Kidney (tissue), 14 donors: Measurements from ENCODE around the gene CUL1. TPM values are rescaled to one million over a fixed set of nuclear protein-coding genes. Genes with fewer than 3 reads are reported as not detected.

Experiments
- DNase-seq, 5 donors: peaks; one replicate each; pipeline ENCODE4 v3.0.0-alpha.2; 2013 to 2020
- FAIRE-seq: peaks from 2 replicates; lab custom pipeline; 2012; peaks lifted over from hg19 to GRCh38; lab: Jason Lieb, UNC
- H3K27ac ChIP-seq, 2 donors: one replicate each; pipeline ENCODE4 v1.7.0; 2013; ENCODE audit warnings: low read depth in 2 of 2, low read length in 2 of 2, inconsistent platforms in 1 of 2
- H3K27me3 ChIP-seq: one replicate; pipeline ENCODE4 v1.7.1; 2013; ENCODE audit warnings: low read length, inconsistent platforms; ENCODE audit not compliant: control insufficient read depth, insufficient read depth
- H3K36me3 ChIP-seq, 3 donors: one replicate each; pipeline versions ENCODE4 v1.7.0 to v1.7.1; 2013; ENCODE audit warnings: low read length in 3 of 3, control low read depth in 1 of 3, inconsistent platforms in 1 of 3; ENCODE audit not compliant: insufficient read depth in 3 of 3, control insufficient read depth in 2 of 3
- H3K4me1 ChIP-seq, 3 donors: one replicate each; pipeline versions ENCODE4 v1.7.0 to v1.7.1; 2013; ENCODE audit warnings: low read length in 3 of 3, inconsistent platforms in 1 of 3, low read depth in 1 of 3; ENCODE audit not compliant: control insufficient read depth in 2 of 3, insufficient read depth in 2 of 3
- H3K4me3 ChIP-seq, 3 donors: one replicate each; pipeline versions ENCODE4 v1.7.0 to v1.8.1; 2013; ENCODE audit warnings: low read length in 3 of 3, control low read depth in 1 of 3, inconsistent platforms in 1 of 3
- H3K9ac ChIP-seq, 3 donors: one replicate each; pipeline versions ENCODE4 v1.7.0 to v1.7.1; 2013; ENCODE audit warnings: low read length in 3 of 3, control low read depth in 1 of 3, inconsistent platforms in 1 of 3
- H3K9me3 ChIP-seq, 3 donors: one replicate each; pipeline versions ENCODE4 v1.7.0 to v1.7.1; 2013; ENCODE audit warnings: low read length in 3 of 3, control low read depth in 1 of 3, inconsistent platforms in 1 of 3; ENCODE audit not compliant: control insufficient read depth in 2 of 3, insufficient read depth in 1 of 3
- intact Hi-C: fragments of 100-400 bp; cut with DNase I; formaldehyde crosslinking; loops from one replicate; pipeline ENCODE4 v1.11.1; 2022
- polyA plus RNA-seq: library from polyadenylated mRNA; stranded (reverse); fragments of 350-450 nt; fragmentation: Illumina TruSeq; extraction: RNeasy Lipid Tissue Mini Kit (QIAGEN cat#74804); gene quantifications from one replicate; pipeline ENCODE4 v1.2.3, GENCODE V29; 2014; ENCODE audit warnings: low read depth, low replicate concordance; ENCODE audit not compliant: insufficient read depth
- total RNA-seq: library from RNA; stranded (reverse); fragmentation: NEBNext Ultra II Directional; extraction: Animal tissue kit (Norgen Biotek cat#: 25700); gene quantifications from one replicate; pipeline ENCODE4 v1.2.1, GENCODE V29; 2021
- TF ChIP-seq, protein P1 (sequence below): IDR thresholded peaks from 3 replicates; pipeline ENCODE4 v1.5.1; 2012; ENCODE audit warnings: mild to moderate bottlenecking, moderate library complexity, borderline replicate concordance; ENCODE audit not compliant: insufficient read depth; ENCODE audit errors: extremely low read depth
- donor health status: control.
- donor health status: control.
- donor health status: control.
- donor health status: control.
- donor health status: control.
- donor health status: DM: yes; HTN: yes; CAD: no.
- donor health status: Normal renal cell carcinoma (clear cell type).

The CUL1 gene
- total and polyA plus RNA-seq, 2 donors from 2014 or later: 23.4 to 37.6 TPM

DNA sequence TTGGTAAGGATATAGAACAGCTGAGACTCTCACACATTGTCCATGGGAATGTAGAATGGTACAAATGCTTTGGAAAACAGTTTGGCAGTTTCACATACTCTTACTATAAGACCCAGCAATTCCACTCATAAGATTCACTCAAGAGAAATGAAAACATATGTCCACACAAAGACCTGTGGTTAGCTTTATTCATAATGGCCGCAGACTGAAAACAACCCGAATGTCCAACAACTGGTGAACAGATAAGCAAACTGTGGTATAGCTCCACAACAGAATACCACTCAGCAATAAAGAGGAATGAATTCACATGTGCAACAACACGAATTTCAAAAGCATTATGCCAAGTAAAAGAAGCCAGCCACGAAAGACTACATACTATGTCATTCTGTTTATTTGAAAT is 33.5 kb upstream of the CUL1 start:
- DNase-seq: no peak
- FAIRE-seq: no peak
- H3K4me1 ChIP-seq: no peaks in the 10 kb centered on the region

DNA sequence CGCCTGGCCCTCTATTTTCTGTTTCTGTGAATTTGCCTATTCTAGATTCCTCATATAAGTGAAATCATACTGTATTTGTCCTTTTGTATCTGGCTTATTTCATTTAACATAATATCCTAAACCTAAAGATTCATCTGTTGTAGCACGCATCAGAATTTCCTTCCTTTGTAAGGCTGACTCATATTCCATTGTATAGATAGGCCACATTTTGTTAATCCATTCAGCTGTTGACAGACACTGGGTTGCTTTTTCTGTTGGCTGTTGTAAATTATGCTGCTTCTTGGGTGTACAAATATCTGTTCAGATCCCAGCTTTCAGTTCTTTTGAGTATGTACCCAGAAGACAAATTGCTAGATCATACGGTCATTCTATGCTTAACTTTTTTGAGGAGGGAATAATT is 28.8 kb upstream of the CUL1 start:
- no peaks in the 10 kb centered on the region for H3K27me3 ChIP-seq
- H3K9ac ChIP-seq: no peak overlapping the region
- no peak overlapping the region for H3K27ac ChIP-seq
- no peaks in the 10 kb centered on the region for H3K4me1 ChIP-seq
- intact Hi-C loops: no loop called here
- no peaks in the 10 kb centered on the region for H3K9me3 ChIP-seq
- TF ChIP-seq, protein P1, sequence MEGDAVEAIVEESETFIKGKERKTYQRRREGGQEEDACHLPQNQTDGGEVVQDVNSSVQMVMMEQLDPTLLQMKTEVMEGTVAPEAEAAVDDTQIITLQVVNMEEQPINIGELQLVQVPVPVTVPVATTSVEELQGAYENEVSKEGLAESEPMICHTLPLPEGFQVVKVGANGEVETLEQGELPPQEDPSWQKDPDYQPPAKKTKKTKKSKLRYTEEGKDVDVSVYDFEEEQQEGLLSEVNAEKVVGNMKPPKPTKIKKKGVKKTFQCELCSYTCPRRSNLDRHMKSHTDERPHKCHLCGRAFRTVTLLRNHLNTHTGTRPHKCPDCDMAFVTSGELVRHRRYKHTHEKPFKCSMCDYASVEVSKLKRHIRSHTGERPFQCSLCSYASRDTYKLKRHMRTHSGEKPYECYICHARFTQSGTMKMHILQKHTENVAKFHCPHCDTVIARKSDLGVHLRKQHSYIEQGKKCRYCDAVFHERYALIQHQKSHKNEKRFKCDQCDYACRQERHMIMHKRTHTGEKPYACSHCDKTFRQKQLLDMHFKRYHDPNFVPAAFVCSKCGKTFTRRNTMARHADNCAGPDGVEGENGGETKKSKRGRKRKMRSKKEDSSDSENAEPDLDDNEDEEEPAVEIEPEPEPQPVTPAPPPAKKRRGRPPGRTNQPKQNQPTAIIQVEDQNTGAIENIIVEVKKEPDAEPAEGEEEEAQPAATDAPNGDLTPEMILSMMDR: no peak
- FAIRE-seq: no peak
- no peaks in the 10 kb centered on the region for H3K36me3 ChIP-seq
- no peak overlapping the region for H3K4me3 ChIP-seq
- no peak for DNase-seq

More for the DNA sequence above, 33.5 kb upstream of the CUL1 start:
- H3K4me3 ChIP-seq: no peak overlapping the region
- H3K27ac ChIP-seq: no peak overlapping the region
- intact Hi-C loops: no loop called here
- H3K27me3 ChIP-seq: no peaks in the 10 kb centered on the region
- H3K9me3 ChIP-seq: no peaks in the 10 kb centered on the region
- TF ChIP-seq, protein P1: no peak
- H3K36me3 ChIP-seq: no peaks in the 10 kb centered on the region
- no peak overlapping the region for H3K9ac ChIP-seq

DNA sequence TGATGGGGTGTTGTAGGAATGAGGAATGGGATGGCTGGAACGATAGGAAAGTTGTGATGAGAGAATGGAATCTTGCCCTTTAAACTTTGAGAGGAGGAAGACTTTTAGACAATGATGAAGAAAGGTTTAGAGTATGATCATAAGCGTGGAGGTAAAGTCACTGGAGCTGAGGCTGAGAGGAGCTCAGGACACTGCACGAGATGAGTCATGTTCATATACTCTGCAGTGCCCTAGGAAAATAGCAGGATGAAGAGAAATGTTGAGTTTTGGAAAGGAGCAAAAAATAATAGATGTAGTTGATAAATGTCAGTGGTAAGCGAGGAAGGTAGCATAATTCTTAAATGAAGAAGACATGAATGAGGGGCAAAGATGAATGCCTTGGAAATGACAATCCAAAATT is 28.3 kb upstream of the CUL1 start:
- intact Hi-C loops: no loop called here
- no peaks in the 10 kb centered on the region for H3K9me3 ChIP-seq
- no peaks in the 10 kb centered on the region for H3K36me3 ChIP-seq
- no peak overlapping the region for H3K9ac ChIP-seq
- H3K27me3 ChIP-seq: no peaks in the 10 kb centered on the region
- no peak overlapping the region for H3K27ac ChIP-seq
- FAIRE-seq (no peak), DNase-seq (no peak)
- H3K4me1 ChIP-seq: no peaks in the 10 kb centered on the region
- TF ChIP-seq, protein P1: no peak
- H3K4me3 ChIP-seq: no peak overlapping the region

DNA sequence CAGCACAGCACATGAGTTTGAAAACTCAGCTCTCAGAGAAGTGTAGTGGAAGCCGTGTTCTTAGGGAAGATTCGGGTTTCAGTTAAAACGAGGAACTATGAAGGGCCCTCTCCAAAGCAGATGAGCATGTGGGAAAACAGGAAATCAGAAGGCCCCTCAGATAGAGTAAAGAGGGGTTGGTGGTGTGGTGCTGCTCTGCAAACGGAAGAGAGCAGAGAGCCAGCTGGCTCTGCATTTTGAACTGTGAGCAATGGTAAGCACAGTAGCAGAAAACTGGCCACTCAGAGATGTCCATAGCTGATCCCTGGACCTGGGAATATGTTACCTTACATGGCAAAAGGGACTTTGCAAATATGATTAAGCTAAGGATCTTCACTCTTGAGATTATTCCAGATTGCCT is 27.9 kb upstream of the CUL1 start:
- Histone ChIP-seq H3K4me1 (no peaks in the 10 kb centered on the region), H3K4me3 (no peak overlapping the region), H3K27me3 (no peaks in the 10 kb centered on the region), H3K9ac (no peak overlapping the region), H3K9me3 (no peaks in the 10 kb centered on the region), H3K27ac (no peak overlapping the region), H3K36me3 (no peaks in the 10 kb centered on the region)
- intact Hi-C loops: no loop called here
- TF ChIP-seq, protein P1: no peak
- no peak for DNase-seq
- no peak for FAIRE-seq
